ENCODE data around the gene SCGB2B2.

DNA sequence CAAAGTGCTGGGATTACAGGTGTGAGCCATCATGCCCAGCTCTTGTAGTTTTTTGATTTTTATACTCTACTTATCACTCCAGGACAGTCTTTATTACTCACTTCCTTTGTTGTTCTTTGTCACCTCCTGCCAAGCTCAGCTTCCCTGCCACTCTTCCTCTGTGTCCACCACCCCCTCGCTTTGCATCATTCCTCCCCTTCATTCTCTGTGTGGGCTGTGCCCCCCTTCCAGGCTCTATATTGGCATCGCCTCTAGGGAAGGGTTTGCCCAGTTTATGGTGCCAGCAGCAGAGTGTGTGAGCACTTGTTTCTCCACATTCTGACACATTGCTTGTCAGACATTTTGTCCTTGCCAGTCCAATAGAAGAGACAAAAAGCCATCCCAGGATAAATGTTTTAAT lies 15.6 kb upstream of the SCGB2B2 start:
- TF ChIP-seq CTCF (IDR thresholded peaks at IDR 0.05): no peak
- no peak for TF ChIP-seq RARB (CRISPR knock-in tag; IDR thresholded peaks at IDR 0.05)
- TF ChIP-seq RFX5 (IDR thresholded peaks at IDR 0.05): no peak
- no peak for TF ChIP-seq RAD21 (conservative IDR thresholded peaks at IDR 0.05 in 1 of 2, IDR thresholded peaks at IDR 0.05 in 1 of 2)
- no peak for TF ChIP-seq POLR2A (IDR thresholded peaks at IDR 0.05; ENCODE audit: low read length)
- no peak for TF ChIP-seq HDAC2 (IDR thresholded peaks at IDR 0.05)
- TF ChIP-seq BCL3 (IDR thresholded peaks at IDR 0.05): no peak
- TF ChIP-seq USF2 (IDR thresholded peaks at IDR 0.05): no peak
- no peak for TF ChIP-seq KDM5A (IDR thresholded peaks at IDR 0.05)
- TF ChIP-seq NR3C1 (IDR thresholded peaks at IDR 0.05): no peak
- TF ChIP-seq CHD4 (IDR thresholded peaks at IDR 0.05; ENCODE audit: borderline replicate concordance): no peak
